IMR-90 (cell line): Measurements from ENCODE around the gene KLHL29. TPM values are rescaled to one million over a fixed set of nuclear protein-coding genes. Genes with fewer than 3 reads are reported as not detected.

Source experiments
- ATAC-seq: fragments of 200-7000 bp; cut with Tn5 transposase; 2 replicates; pipeline ENCODE4 v1.9.1; 2020; ENCODE audit warnings: low read depth, mild to moderate bottlenecking, moderate library complexity
- BruUV-seq: library from RNA; stranded (reverse); fragments of 400-500 nt; replicated peaks from 2 replicates; lab custom pipeline; 2021; lab: Mats Ljungman, UMichigan
- CTCF ChIA-PET: fragments of 300-600 bp; formaldehyde crosslinking; extraction: SDS; loops from one replicate; lab custom pipeline; 2021; ENCODE audit warnings: antibody characterized with exemption; lab: Yijun Ruan, JAX
- POLR2A ChIA-PET: fragments of 300-600 bp; sonication (Branson Sonifier 250); formaldehyde crosslinking; loops from one replicate; lab custom pipeline; 2022; ENCODE audit warnings: antibody characterized with exemption; ENCODE audit not compliant: unreplicated experiment; lab: Charles Lee
- DNase-seq: peaks from one replicate; pipeline ENCODE4 v3.0.0; 2013
- H2AFZ ChIP-seq: replicated peaks from 2 replicates; pipeline ENCODE3; 2013; ENCODE audit warnings: low read length, mild to moderate bottlenecking; ENCODE audit not compliant: poor library complexity
- H2AK5ac ChIP-seq: 2 replicates; pipeline ENCODE4 v1.6.1; 2013; ENCODE audit warnings: low read depth, low read length, inconsistent platforms
- H2AK9ac ChIP-seq: replicated peaks from 2 replicates; pipeline ENCODE3; 2013; ENCODE audit warnings: mild to moderate bottlenecking, low read depth, low read length, moderate library complexity; ENCODE audit not compliant: poor library complexity
- H2BK120ac ChIP-seq: 2 replicates; pipeline ENCODE4 v1.6.1; 2013; ENCODE audit warnings: low read depth, low read length, inconsistent platforms
- H2BK15ac ChIP-seq: 3 replicates; pipeline ENCODE4 v1.6.1; 2013; ENCODE audit warnings: low read depth, low read length, inconsistent platforms
- H2BK20ac ChIP-seq: 2 replicates; pipeline ENCODE4 v1.6.1; 2013; ENCODE audit warnings: low read depth, mild to moderate bottlenecking, inconsistent platforms, low read length, moderate library complexity
- H2BK5ac ChIP-seq: 2 replicates; pipeline ENCODE4 v1.6.1; 2013; ENCODE audit warnings: mild to moderate bottlenecking, low read depth, low read length, inconsistent platforms; ENCODE audit not compliant: poor library complexity, severe bottlenecking
- H3K14ac ChIP-seq: replicated peaks from 2 replicates; pipeline ENCODE4 v1.6.1; 2013; ENCODE audit warnings: low read depth, low read length, inconsistent platforms
- H3K18ac ChIP-seq: 2 replicates; pipeline ENCODE4 v1.6.1; 2013; ENCODE audit warnings: low read depth, low read length, control low read depth
- H3K23ac ChIP-seq: 2 replicates; pipeline ENCODE4 v1.6.1; 2013; ENCODE audit warnings: low read depth, low read length, inconsistent platforms
- H3K27ac ChIP-seq: 2 replicates; pipeline ENCODE4 v1.5.1; 2013; ENCODE audit warnings: mild to moderate bottlenecking, control low read depth, low read length; ENCODE audit not compliant: insufficient read depth
- H3K27me3 ChIP-seq: 2 replicates; pipeline ENCODE4 v1.6.1; 2013; ENCODE audit warnings: low read length; ENCODE audit not compliant: control insufficient read depth, insufficient read depth
- H3K36me3 ChIP-seq: 2 replicates; pipeline ENCODE4 v1.6.1; 2013; ENCODE audit warnings: low read length, mixed read lengths; ENCODE audit not compliant: control insufficient read depth, insufficient read depth
- H3K4ac ChIP-seq: 2 replicates; pipeline ENCODE4 v1.6.1; 2013; ENCODE audit warnings: low read depth, low read length, inconsistent platforms
- H3K4me1 ChIP-seq: 2 replicates; pipeline ENCODE4 v1.6.1; 2013; ENCODE audit warnings: low read length, mixed read lengths; ENCODE audit not compliant: control insufficient read depth, insufficient read depth
- H3K4me2 ChIP-seq: 2 replicates; pipeline ENCODE4 v1.6.1; 2013; ENCODE audit warnings: low read depth, mild to moderate bottlenecking, control low read depth, low read length, moderate library complexity
- H3K4me3 ChIP-seq: 2 replicates; pipeline ENCODE4 v1.5.1; 2013; ENCODE audit warnings: low read depth, mild to moderate bottlenecking, control low read depth, low read length, moderate library complexity; ENCODE audit not compliant: insufficient read depth
- H3K56ac ChIP-seq: 2 replicates; pipeline ENCODE4 v1.6.1; 2013; ENCODE audit warnings: low read length, inconsistent platforms; ENCODE audit not compliant: insufficient read depth; ENCODE audit errors: extremely low read depth
- H3K79me1 ChIP-seq, 2 experiments: 2 replicates each; pipeline ENCODE4 v1.6.1; 2013; ENCODE audit warnings: low read length in 2 of 2, inconsistent platforms in 1 of 2, low read depth in 1 of 2
- H3K9ac ChIP-seq: 2 replicates; pipeline ENCODE4 v1.6.1; 2013; ENCODE audit warnings: low read depth, low read length, control low read depth
- H3K9me1 ChIP-seq: 2 replicates; pipeline ENCODE4 v1.6.1; 2013; ENCODE audit warnings: low read length, inconsistent platforms; ENCODE audit not compliant: insufficient read depth
- H3K9me3 ChIP-seq: 2 replicates; pipeline ENCODE4 v1.6.1; 2013; ENCODE audit warnings: low read length; ENCODE audit not compliant: control insufficient read depth, insufficient read depth
- H4K20me1 ChIP-seq: 2 replicates; pipeline ENCODE4 v1.6.1; 2013; ENCODE audit warnings: low read length, inconsistent platforms; ENCODE audit not compliant: insufficient read depth
- H4K5ac ChIP-seq: 2 replicates; pipeline ENCODE4 v1.6.1; 2013; ENCODE audit warnings: mild to moderate bottlenecking, low read depth, low read length, control low read depth
- H4K8ac ChIP-seq, 2 experiments: 2 replicates each; pipeline ENCODE4 v1.6.1; 2013; ENCODE audit warnings: low read depth in 2 of 2, low read length in 2 of 2, control low read depth in 1 of 2, inconsistent platforms in 1 of 2
- H4K91ac ChIP-seq: 2 replicates; pipeline ENCODE4 v1.6.1; 2013; ENCODE audit warnings: low read depth, low read length, inconsistent platforms; ENCODE audit not compliant: insufficient read depth
- BHLHE40 ChIP-seq: fragments of 150-350 bp; IDR thresholded peaks from 2 replicates; pipeline ENCODE4 v1.6.1; 2016; ENCODE audit warnings: mild to moderate bottlenecking, low read depth, low read length
- CHD1 ChIP-seq: IDR thresholded peaks from 2 replicates; pipeline ENCODE4 v1.6.1; 2012; ENCODE audit warnings: low read depth, low read length, improper control_type of control experiment
- FOS ChIP-seq: fragments of 150-350 bp; IDR thresholded peaks from 2 replicates; pipeline ENCODE4 v1.6.1; 2016; ENCODE audit warnings: low read depth, low read length
- MAFK ChIP-seq: IDR thresholded peaks from 2 replicates; pipeline ENCODE4 v1.6.1; 2012; ENCODE audit warnings: low read depth, low read length, improper control_type of control experiment
- MAZ ChIP-seq: IDR thresholded peaks from 2 replicates; pipeline ENCODE4 v1.6.1; 2012; ENCODE audit warnings: low read depth, mild to moderate bottlenecking, low read length, improper control_type of control experiment, moderate library complexity, borderline replicate concordance
- MXI1 ChIP-seq: IDR thresholded peaks from 2 replicates; pipeline ENCODE4 v1.6.1; 2012; ENCODE audit warnings: low read depth, mild to moderate bottlenecking, low read length, moderate library complexity, borderline replicate concordance
- RCOR1 ChIP-seq: IDR thresholded peaks from 2 replicates; pipeline ENCODE4 v1.6.1; 2012; ENCODE audit warnings: mild to moderate bottlenecking, low read length, improper control_type of control experiment; ENCODE audit not compliant: insufficient replicate concordance
- USF2 ChIP-seq: fragments of 150-350 bp; IDR thresholded peaks from 2 replicates; pipeline ENCODE4 v1.6.1; 2017; ENCODE audit warnings: mild to moderate bottlenecking, antibody characterized with exemption, low read length, low read depth
- WGBS, 2 experiments: methylation state at CpG; one replicate each; pipeline versions ENCODE4 v1.1.5 to v1.1.7; 2013; ENCODE audit warnings: missing lambda C conversion rate in 2 of 2; ENCODE audit not compliant: insufficient read length in 1 of 2; ENCODE audit errors: extremely low coverage in 2 of 2; 5-methylcytosine and 5-hydroxymethylcytosine counted together
- dilution Hi-C: fragments of 300-500 bp; cut with HindIII; formaldehyde crosslinking; loops from one replicate; pipeline ENCODE4 v1.14.3; 2018; ENCODE audit warnings: low sequenced_read_pairs; ENCODE audit not compliant: unreplicated experiment
- in situ Hi-C: fragments of 300-500 bp; cut with MboI; formaldehyde crosslinking; loops from 3 replicates; pipeline ENCODE4 v1.14.3; 2019; ENCODE audit warnings: low sequenced_read_pairs, inconsistent platforms, mixed read lengths
- intact Hi-C: fragments of 100-400 bp; cut with micrococcal nuclease; formaldehyde crosslinking; loops from 2 replicates; pipeline ENCODE4 v1.10.0; 2022
- polyA plus RNA-seq, 3 experiments: library from polyadenylated mRNA; depleted of rRNA; stranded (reverse); fragments of >200 nt; gene quantifications; 2 replicates each; pipeline ENCODE4 v1.2.3, GENCODE V29; 2012; ENCODE audit warnings: low replicate concordance in 1 of 3
- total RNA-seq: library from RNA; depleted of rRNA; stranded (reverse); fragments of >200 nt; gene quantifications from 2 replicates; pipeline ENCODE4 v1.2.3, GENCODE V29; 2012

Gene KLHL29
- total and polyA plus RNA-seq, 2 of the 4 experiments (the other 2 are of a cell fraction) = 2.0 to 8.0 TPM

- Histone ChIP-seq H3K27me3 (no peaks in the 10 kb centered on the region), H3K56ac (no peak overlapping the region), H2AFZ (no peak overlapping the region), H3K9ac (no peak overlapping the region), H3K4ac (no peak overlapping the region), H3K14ac (no peak overlapping the region), H2BK20ac (no peak overlapping the region), H4K5ac (no peak overlapping the region), H2BK120ac (no peak overlapping the region), H3K9me3 (no peaks in the 10 kb centered on the region), H4K20me1 (peaks cover 3% of the 10 kb centered on the region), H3K23ac (no peak overlapping the region), H3K4me1 (peaks cover 16% of the 10 kb centered on the region; the same call in 1 of the 2 replicates), H3K4me2 (no peak overlapping the region), H4K8ac (no peak overlapping the region), H2BK5ac (no peak overlapping the region), H3K79me1 (peaks cover under 1 to 5% of the 10 kb centered on the region in 2 experiments; a peak in 1 of 4 replicates), H2AK5ac (no peak overlapping the region), H3K36me3 (no peaks in the 10 kb centered on the region; the same call in 1 of the 2 replicates), H3K4me3 (no peak overlapping the region), H3K27ac (no peak overlapping the region), H3K18ac (no peak overlapping the region), H3K9me1 (peaks cover 14% of the 10 kb centered on the region), H4K91ac (no peak overlapping the region), H2AK9ac (no peak overlapping the region), H2BK15ac (no peak overlapping the region)
- no TSS peak for BruUV-seq
- intact Hi-C loops = no loop called here
- no peak for TF ChIP-seq MAZ
- TF ChIP-seq CHD1 = no peak
- TF ChIP-seq MXI1 = no peak
- TF ChIP-seq FOS = no peak
- no peak for TF ChIP-seq MAFK
- TF ChIP-seq USF2 = no peak
- TF ChIP-seq BHLHE40 = no peak
- no peak for TF ChIP-seq RCOR1
- in situ Hi-C loops = no loop called here
- DNase-seq = no peak
- ChIA-PET CTCF (no interaction called here), POLR2A (no interaction called here)
- ATAC-seq = no peak
- WGBS, 2 experiments = 100% methylated on average over 2 of the region's 2 CpGs; no CpG with 5 or more reads in 1 of the 2 experiments
- dilution Hi-C loops = no loop called here
These were observed 183.2 kb downstream of the KLHL29 start for GRCh38 chr2:23568211-23568610.
